Uterus (tissue), 4 donors: ENCODE data around the gene LRP6. TPM values are rescaled to one million over a fixed set of nuclear protein-coding genes. Genes with fewer than 3 reads are reported as not detected.

Experiments used
- DNase-seq, 2 donors: peaks; one replicate each; pipeline ENCODE4 v3.0.0-alpha.2; 2019 to 2020
- H3K27ac ChIP-seq, 2 donors: fragments of 200-600 bp; sonication (generic); 1 replicate in 1 of 2; 2 replicates in 1 of 2; pipeline ENCODE4 v1.5.1; 2016 to 2018
- H3K27me3 ChIP-seq, 2 donors: fragments of 200-600 bp; sonication (generic); one replicate each; pipeline ENCODE4 v1.5.1; 2018 to 2019; ENCODE audit warnings: control low read depth in 1 of 2
- H3K36me3 ChIP-seq, 2 donors: fragments of 200-600 bp; sonication (generic); one replicate each; pipeline ENCODE4 v1.5.1; 2019; ENCODE audit warnings: control low read depth in 1 of 2
- H3K4me1 ChIP-seq, 2 donors: fragments of 200-600 bp; sonication (generic); one replicate each; pipeline ENCODE4 v1.5.1; 2018 to 2019; ENCODE audit warnings: control low read depth in 1 of 2
- H3K4me3 ChIP-seq, 2 donors: fragments of 200-600 bp; sonication (generic); 1 replicate in 1 of 2; 2 replicates in 1 of 2; pipeline ENCODE4 v1.5.1; 2018 to 2019; ENCODE audit warnings: mild to moderate bottlenecking in 1 of 2
- H3K9me3 ChIP-seq, 2 donors: fragments of 200-600 bp; sonication (generic); one replicate each; pipeline ENCODE4 v1.5.1; 2019; ENCODE audit warnings: control low read depth in 1 of 2
- POLR2A ChIP-seq, 2 donors: fragments of 450-650 bp; IDR thresholded peaks; one replicate each; pipeline ENCODE4 v1.6.1; 2016; ENCODE audit warnings: antibody characterized with exemption in 2 of 2, mild to moderate bottlenecking in 1 of 2, moderate library complexity in 1 of 2
- intact Hi-C: fragments of 100-400 bp; cut with DNase I; formaldehyde crosslinking; loops from one replicate; pipeline ENCODE4 v1.15.1; 2023; ENCODE audit warnings: low total_unique reads
- total RNA-seq, 4 donors: library from RNA; depleted of rRNA in 3 of 4; stranded (reverse); fragments of >200 nt in 3 of 4; gene quantifications; one replicate each; pipeline versions ENCODE4 v1.1.0 to v1.2.4, GENCODE V29; 2014 to 2023
- TF ChIP-seq, protein P1 (sequence below), 4 experiments: fragments of 200-600 bp in 2 of 4; fragments of 450-650 bp in 2 of 4; sonication (generic) in 2 of 4; IDR thresholded peaks; one replicate each; pipeline ENCODE4 v1.5.1; 2016 to 2019; ENCODE audit warnings: antibody characterized with exemption in 4 of 4, mild to moderate bottlenecking in 2 of 4, moderate library complexity in 1 of 4
- donor health status: DM: yes; HTN: yes; CAD: no.

The LRP6 gene
- total RNA-seq, 4 donors from 2014 or later: 18.7 to 141 (median 50.1) TPM

DNA sequence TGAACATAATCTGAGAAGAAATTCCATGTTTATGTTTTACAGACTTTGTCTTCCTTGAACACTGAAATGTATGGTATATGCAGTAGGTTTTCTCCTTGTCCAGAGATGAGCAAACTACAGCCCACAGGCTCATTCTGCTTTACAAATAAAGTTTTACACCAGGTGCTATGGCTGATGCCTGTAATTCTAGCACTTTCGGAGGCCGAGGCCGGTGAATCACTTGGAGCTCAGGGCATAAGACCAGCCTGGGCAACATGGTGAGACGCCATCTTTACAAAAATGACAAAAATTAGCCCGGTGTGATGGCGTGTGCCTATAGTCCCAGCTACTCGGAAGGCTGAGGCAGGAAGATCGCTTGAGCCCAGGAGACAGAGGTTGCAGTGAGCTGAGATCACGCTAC lies 64.7 kb downstream of the LRP6 start:
- Histone ChIP-seq H3K27ac (no peak overlapping the region), H3K27me3 (no peaks in the 10 kb centered on the region), H3K36me3 (no peaks in the 10 kb centered on the region), H3K4me1 (no peaks in the 10 kb centered on the region), H3K9me3 (no peaks in the 10 kb centered on the region), H3K4me3 (no peak overlapping the region)
- intact Hi-C loops: no loop called here
- TF ChIP-seq, protein P1, sequence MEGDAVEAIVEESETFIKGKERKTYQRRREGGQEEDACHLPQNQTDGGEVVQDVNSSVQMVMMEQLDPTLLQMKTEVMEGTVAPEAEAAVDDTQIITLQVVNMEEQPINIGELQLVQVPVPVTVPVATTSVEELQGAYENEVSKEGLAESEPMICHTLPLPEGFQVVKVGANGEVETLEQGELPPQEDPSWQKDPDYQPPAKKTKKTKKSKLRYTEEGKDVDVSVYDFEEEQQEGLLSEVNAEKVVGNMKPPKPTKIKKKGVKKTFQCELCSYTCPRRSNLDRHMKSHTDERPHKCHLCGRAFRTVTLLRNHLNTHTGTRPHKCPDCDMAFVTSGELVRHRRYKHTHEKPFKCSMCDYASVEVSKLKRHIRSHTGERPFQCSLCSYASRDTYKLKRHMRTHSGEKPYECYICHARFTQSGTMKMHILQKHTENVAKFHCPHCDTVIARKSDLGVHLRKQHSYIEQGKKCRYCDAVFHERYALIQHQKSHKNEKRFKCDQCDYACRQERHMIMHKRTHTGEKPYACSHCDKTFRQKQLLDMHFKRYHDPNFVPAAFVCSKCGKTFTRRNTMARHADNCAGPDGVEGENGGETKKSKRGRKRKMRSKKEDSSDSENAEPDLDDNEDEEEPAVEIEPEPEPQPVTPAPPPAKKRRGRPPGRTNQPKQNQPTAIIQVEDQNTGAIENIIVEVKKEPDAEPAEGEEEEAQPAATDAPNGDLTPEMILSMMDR (IDR thresholded peaks at IDR 0.05): no peak
- no peak for TF ChIP-seq POLR2A (IDR thresholded peaks at IDR 0.05)
- DNase-seq: no peak

- Histone ChIP-seq H3K4me3 (no peak overlapping the region), H3K27ac (no peak overlapping the region), H3K36me3 (no peaks in the 10 kb centered on the region), H3K27me3 (no peaks in the 10 kb centered on the region), H3K9me3 (no peaks in the 10 kb centered on the region), H3K4me1 (no peaks in the 10 kb centered on the region)
- intact Hi-C loops: no loop called here
- no peak for DNase-seq
- TF ChIP-seq POLR2A (IDR thresholded peaks at IDR 0.05): no peak
- TF ChIP-seq, protein P1 (IDR thresholded peaks at IDR 0.05): no peak
These were observed 65.5 kb downstream of the LRP6 start for GRCh38 chr12:12201274-12201758.

GRCh38 chr12:12200363-12200762 lies 66.5 kb downstream of the LRP6 start:
- intact Hi-C loops: no loop called here
- no peak for TF ChIP-seq POLR2A (IDR thresholded peaks at IDR 0.05)
- TF ChIP-seq, protein P1 (IDR thresholded peaks at IDR 0.05): no peak
- Histone ChIP-seq H3K27ac (no peak overlapping the region), H3K36me3 (no peaks in the 10 kb centered on the region), H3K9me3 (no peaks in the 10 kb centered on the region), H3K4me3 (no peak overlapping the region), H3K4me1 (no peaks in the 10 kb centered on the region), H3K27me3 (no peaks in the 10 kb centered on the region)
- no peak for DNase-seq

DNA sequence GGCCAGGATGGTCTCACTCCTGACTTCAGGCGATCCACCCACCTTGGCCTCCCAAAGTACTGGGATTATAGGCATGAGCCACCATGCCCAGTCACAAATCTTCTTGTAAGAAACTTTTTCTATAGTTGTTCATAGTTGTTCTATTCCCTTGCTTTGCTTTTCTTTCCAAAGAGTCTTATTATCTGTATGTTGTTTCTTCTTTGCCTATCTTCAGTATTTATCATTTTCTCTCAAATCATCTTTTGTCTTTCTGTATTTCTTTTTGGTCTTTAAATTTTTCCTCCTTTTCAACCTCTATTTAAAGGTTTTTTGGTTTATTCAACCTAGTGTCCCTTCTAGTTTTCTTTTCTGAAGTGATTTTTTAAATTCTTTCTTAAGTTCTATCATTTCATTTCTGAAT lies 68.7 kb downstream of the LRP6 start:
- Histone ChIP-seq H3K4me1 (no peaks in the 10 kb centered on the region), H3K27ac (no peak overlapping the region), H3K27me3 (no peaks in the 10 kb centered on the region), H3K9me3 (peaks cover 0 to 5% of the 10 kb centered on the region in 2 donors), H3K36me3 (no peaks in the 10 kb centered on the region), H3K4me3 (no peak overlapping the region)
- DNase-seq: no peak
- no peak for TF ChIP-seq POLR2A (IDR thresholded peaks at IDR 0.05)
- TF ChIP-seq, protein P1 (IDR thresholded peaks at IDR 0.05): no peak
- intact Hi-C loops: no loop called here

DNA sequence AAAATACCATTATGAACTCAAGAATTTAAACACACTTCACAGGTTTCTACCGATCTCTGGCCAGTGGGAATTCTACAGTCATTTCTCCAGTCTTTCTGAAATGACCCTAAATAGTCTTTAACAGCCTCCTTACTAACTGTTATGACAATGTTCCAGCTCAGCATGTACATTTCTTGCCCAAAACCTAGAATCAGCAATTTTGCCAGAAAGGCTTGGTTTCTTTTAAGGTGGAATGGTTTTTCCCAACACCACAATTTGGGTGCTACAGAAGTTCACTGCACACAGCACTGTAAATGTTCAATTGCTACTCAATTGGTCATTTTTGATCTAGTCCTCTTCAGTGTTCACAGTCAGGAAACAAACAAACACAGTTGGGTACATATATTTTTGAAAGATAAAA lies 69.7 kb downstream of the LRP6 start:
- TF ChIP-seq, protein P1 (IDR thresholded peaks at IDR 0.05): no peak
- intact Hi-C loops: no loop called here
- H3K9me3 ChIP-seq: peaks cover 0 to 5% of the 10 kb centered on the region in 2 donors

More for the DNA sequence above, 69.7 kb downstream of the LRP6 start:
- H3K4me1 ChIP-seq: no peaks in the 10 kb centered on the region
- no peak for DNase-seq
- H3K36me3 ChIP-seq: no peaks in the 10 kb centered on the region
- H3K4me3 ChIP-seq: no peak overlapping the region
- H3K27ac ChIP-seq: no peak overlapping the region
- no peaks in the 10 kb centered on the region for H3K27me3 ChIP-seq
